HL-60/S4 treated with phorbol 12-myristate 13-acetate at 8.2 ng/mL for 4 days and 3 days (cell line): ENCODE results near the gene SLC30A10.
"Not testable (repeated sequence)": the region's sequence is repeated elsewhere in the genome, so short reads cannot be mapped to it uniquely, and the experiment has no call there.

Source experiments
- in situ Hi-C: fragments of 300-500 bp; cut with MboI; formaldehyde crosslinking; loops from 2 replicates; pipeline ENCODE4 v1.15.0; 2022; ENCODE audit warnings: low sequenced_read_pairs

The SLC30A10 gene

GRCh38 chr1:219927956-219928790 lies at the start of gene SLC30A10:
Gene SLC30A10 (minus strand): TSS chr1:219928557. CDS start chr1:219928440, 117 bp downstream.
- in situ Hi-C loops: no loop called here

GRCh38 chr1:219973213-219973612 lies 44.9 kb upstream of the SLC30A10 start:
- in situ Hi-C loops: no loop called here

- in situ Hi-C loops: no loop called here
Measured at GRCh38 chr1:219967361-219967760, 39.0 kb upstream of the SLC30A10 start.

GRCh38 chr1:219966071-219966349 lies 37.7 kb upstream of the SLC30A10 start:
- in situ Hi-C loops: no loop called here

GRCh38 chr1:219965285-219966070 lies 37.1 kb upstream of the SLC30A10 start:
- in situ Hi-C loops: no loop called here

- in situ Hi-C loops: no loop called here
Measured at GRCh38 chr1:219963432-219963831, 35.1 kb upstream of the SLC30A10 start.

GRCh38 chr1:219961684-219962083 lies 33.3 kb upstream of the SLC30A10 start:
- in situ Hi-C loops: no loop called here

- in situ Hi-C loops: no loop called here
Measured at GRCh38 chr1:219959540-219960203, 31.3 kb upstream of the SLC30A10 start.

GRCh38 chr1:219958875-219959417 lies 30.6 kb upstream of the SLC30A10 start:
- in situ Hi-C loops: no loop called here

GRCh38 chr1:219954736-219955421 lies 26.5 kb upstream of the SLC30A10 start:
- in situ Hi-C loops: no loop called here

- in situ Hi-C loops: no loop called here
Measured at GRCh38 chr1:219954052-219954451, 25.7 kb upstream of the SLC30A10 start.

GRCh38 chr1:219952361-219952760 lies 24.0 kb upstream of the SLC30A10 start:
- in situ Hi-C loops: no loop called here

- in situ Hi-C loops: not testable (repeated sequence)
Measured at GRCh38 chr1:219949227-219949626, 20.9 kb upstream of the SLC30A10 start.

GRCh38 chr1:219948766-219949165 lies 20.4 kb upstream of the SLC30A10 start:
- in situ Hi-C loops: not testable (repeated sequence)

- in situ Hi-C loops: no loop called here
Measured at GRCh38 chr1:219945795-219946194, 17.4 kb upstream of the SLC30A10 start.

GRCh38 chr1:219941179-219942118 lies 13.1 kb upstream of the SLC30A10 start:
- in situ Hi-C loops: no loop called here

GRCh38 chr1:219940707-219941106 lies 12.3 kb upstream of the SLC30A10 start:
- in situ Hi-C loops: no loop called here

GRCh38 chr1:219938706-219939105 lies 10.3 kb upstream of the SLC30A10 start:
- in situ Hi-C loops: no loop called here

GRCh38 chr1:219933763-219934162 lies 5.4 kb upstream of the SLC30A10 start:
- in situ Hi-C loops: not testable (repeated sequence)

- in situ Hi-C loops: no loop called here
Measured at GRCh38 chr1:219931033-219931432, 2.7 kb upstream of the SLC30A10 start.
